HepG2 (cell line): ENCODE data around the gene SYMPK. TPM values are rescaled to one million over a fixed set of nuclear protein-coding genes. Genes with fewer than 3 reads are reported as not detected.

ENCODE experiments used
- BCLAF1 ChIP-seq: fragments of 450-650 bp; IDR thresholded peaks from 2 replicates; pipeline ENCODE4 v1.6.1; 2017; ENCODE audit warnings: mild to moderate bottlenecking
- CREBL2 ChIP-seq: sonication (generic); formaldehyde crosslinking; IDR thresholded peaks from 2 replicates; pipeline ENCODE4 v1.8.1; 2023; ENCODE audit warnings: missing genetic modification reagents, mild to moderate bottlenecking, borderline replicate concordance
- ELF1 ChIP-seq: sonication (generic); formaldehyde crosslinking; IDR thresholded peaks from 2 replicates; pipeline ENCODE4 v1.4.0; 2020; ENCODE audit warnings: missing genetic modification reagents
- FOXO4 ChIP-seq: sonication (generic); formaldehyde crosslinking; conservative IDR thresholded peaks from 2 replicates; pipeline ENCODE4 v1.8.1; 2023; ENCODE audit warnings: missing genetic modification reagents
- HCFC1 ChIP-seq: fragments of 150-350 bp; IDR thresholded peaks from 2 replicates; pipeline ENCODE4 v1.6.1; 2014; ENCODE audit warnings: low read depth, low read length
- JARID2 ChIP-seq: sonication (generic); formaldehyde crosslinking; IDR thresholded peaks from 2 replicates; pipeline ENCODE4 v1.8.1; 2023; ENCODE audit warnings: missing genetic modification reagents, inconsistent platforms; ENCODE audit not compliant: insufficient replicate concordance
- MBD4 ChIP-seq: IDR thresholded peaks from 2 replicates; pipeline ENCODE4 v1.6.1; 2012; ENCODE audit warnings: low read length, inconsistent platforms, borderline replicate concordance
- MXI1 ChIP-seq: IDR thresholded peaks from 3 replicates; pipeline ENCODE4 v1.6.1; 2012; ENCODE audit warnings: low read depth, low read length, inconsistent platforms, borderline replicate concordance
- NBN ChIP-seq: fragments of 450-650 bp; conservative IDR thresholded peaks from 2 replicates; pipeline ENCODE4 v1.6.1; 2017
- PAXIP1 ChIP-seq: sonication (generic); formaldehyde crosslinking; conservative IDR thresholded peaks from 2 replicates; pipeline ENCODE4 v1.4.0; 2020; ENCODE audit warnings: mild to moderate bottlenecking, missing genetic modification reagents, moderate library complexity
- POLR2AphosphoS5 ChIP-seq: IDR thresholded peaks from 2 replicates; pipeline ENCODE4 v1.6.1; 2012; ENCODE audit warnings: low read depth, low read length
- RBAK ChIP-seq: sonication (generic); formaldehyde crosslinking; IDR thresholded peaks from 2 replicates; pipeline ENCODE4 v1.5.1; 2020; ENCODE audit warnings: mild to moderate bottlenecking, missing genetic modification reagents
- TEAD3 ChIP-seq: optimal IDR thresholded peaks from 2 replicates; pipeline ENCODE3; 2016; ENCODE audit warnings: borderline replicate concordance
- TRIM24 ChIP-seq: sonication (generic); formaldehyde crosslinking; IDR thresholded peaks from 2 replicates; pipeline ENCODE4 v1.8.0; 2022; ENCODE audit warnings: mild to moderate bottlenecking, missing genetic modification reagents
- ZNF136 ChIP-seq: sonication (generic); formaldehyde crosslinking; IDR thresholded peaks from 2 replicates; pipeline ENCODE4 v1.8.1; 2022; ENCODE audit warnings: low read depth, mild to moderate bottlenecking, moderate library complexity, missing genetic modification reagents
- ZNF275 ChIP-seq: sonication (generic); formaldehyde crosslinking; IDR thresholded peaks from 2 replicates; pipeline ENCODE4 v1.8.0; 2022; ENCODE audit warnings: missing genetic modification reagents, mild to moderate bottlenecking, inconsistent platforms, borderline replicate concordance
- ZNF563 ChIP-seq: sonication (generic); formaldehyde crosslinking; IDR thresholded peaks from 2 replicates; pipeline ENCODE4 v1.8.0; 2022; ENCODE audit warnings: mild to moderate bottlenecking, moderate library complexity, missing genetic modification reagents
- ZNF607 ChIP-seq: sonication (generic); formaldehyde crosslinking; IDR thresholded peaks from 2 replicates; pipeline ENCODE4 v1.5.1; 2020; ENCODE audit warnings: missing genetic modification reagents, mild to moderate bottlenecking, borderline replicate concordance
- ZNF768 ChIP-seq: sonication (generic); formaldehyde crosslinking; IDR thresholded peaks from 2 replicates; pipeline ENCODE4 v1.4.0; 2020; ENCODE audit warnings: missing genetic modification reagents
- polyA plus RNA-seq, 8 experiments: library from polyadenylated mRNA; depleted of rRNA in 3 of 8; stranded (reverse) in 7 of 8; unstranded in 1 of 8; fragments of >200 nt; fragmentation: Illumina TruSeq in 4 of 8; extraction: Trizol in 4 of 8; gene quantifications; 2 replicates each; pipeline versions ENCODE4 v1.2.1 to v1.2.3, GENCODE V29; 2011 to 2016; ENCODE audit warnings: low read depth in 4 of 8, missing spikeins in 1 of 8, mixed read lengths in 1 of 8; ENCODE audit not compliant: insufficient read depth in 1 of 8
- total RNA-seq, 5 experiments: library from RNA; depleted of rRNA; stranded (reverse); fragments of >200 nt; fragmentation: Illumina TruSeq; extraction: Trizol; gene quantifications; 2 replicates each; pipeline ENCODE4 v1.2.3, GENCODE V29; 2016; ENCODE audit warnings: low read depth in 1 of 5

SYMPK gene
- total and polyA plus RNA-seq, 2 of the 13 experiments (the other 11 are each of a cell fraction or from before 2014, with no cell fraction given), result 21.9 to 55.7 TPM

GRCh38 chr19:45863840-45864628 lies 1.1 kb upstream of the SYMPK start, which contains the start of gene FOXA3 (continued):
- TF ChIP-seq PAXIP1 (CRISPR knock-in tag) (peak; percentile 46; the same call in 1 of the 2 replicates), NBN (no peak), ELF1 (CRISPR knock-in tag) (no peak), MXI1 (peak; percentile 34; the same call in 1 of the 3 replicates), POLR2AphosphoS5 (peak; percentile 75), ZNF607 (CRISPR knock-in tag) (no peak), FOXO4 (CRISPR knock-in tag) (no peak), MBD4 (no peak), CREBL2 (CRISPR knock-in tag) (no peak), HCFC1 (0 out of 2 replicates have a peak, but pooled peaks have one; percentile 10), BCLAF1 (no peak), ZNF768 (CRISPR knock-in tag) (peak; percentile 65), TEAD3 (no peak), RBAK (no peak), ZNF136 (no peak), ZNF275 (CRISPR knock-in tag) (0 out of 2 replicates have a peak, but pooled peaks have one; percentile 66), JARID2 (CRISPR knock-in tag) (no peak), ZNF563 (CRISPR knock-in tag) (peak; percentile 56; the same call in 1 of the 2 replicates), TRIM24 (CRISPR knock-in tag) (no peak)
